Panc1 (cell line): ENCODE data around the gene ZNF784. TPM values are rescaled to one million over a fixed set of nuclear protein-coding genes. Genes with fewer than 3 reads are reported as not detected.
A peak's percentile ranks its signal among the peaks of the same experiment; 100 is the strongest.

Experiments used
- ATAC-seq: fragments of 200-7000 bp; cut with Tn5 transposase; 2 replicates; pipeline ENCODE4 v1.9.1; 2020; ENCODE audit warnings: mild to moderate bottlenecking, moderate library complexity
- BruUV-seq: library from RNA; stranded (reverse); fragments of 400-500 nt; replicated peaks from 2 replicates; lab custom pipeline; 2021; lab: Mats Ljungman, UMichigan
- CTCF ChIA-PET: fragments of 300-600 bp; sonication (Branson Sonifier 250); formaldehyde crosslinking; loops from one replicate; lab custom pipeline; 2022; ENCODE audit warnings: antibody characterized with exemption; lab: Charles Lee
- POLR2A ChIA-PET: fragments of 300-600 bp; sonication (Branson Sonifier 250); formaldehyde crosslinking; loops from one replicate; lab custom pipeline; 2022; ENCODE audit warnings: antibody characterized with exemption; lab: Charles Lee
- DNase-seq: peaks from one replicate; pipeline ENCODE4 v3.0.0-alpha.2; 2010; ENCODE audit warnings: low read depth, low spot score
- H3K27ac ChIP-seq: 2 replicates; pipeline ENCODE4 v1.5.1; 2011; ENCODE audit warnings: mild to moderate bottlenecking, low read length, inconsistent platforms
- H3K27me3 ChIP-seq: fragments of 200-500 bp; sonication (Bioruptor generic); 2 replicates; pipeline ENCODE4 v1.6.0; 2014; ENCODE audit warnings: low read length, inconsistent platforms; ENCODE audit not compliant: control insufficient read depth, insufficient read depth
- H3K36me3 ChIP-seq: fragments of 200-500 bp; sonication (Bioruptor generic); 2 replicates; pipeline ENCODE4 v1.5.1; 2014; ENCODE audit warnings: inconsistent platforms, mild to moderate bottlenecking, low read length, moderate library complexity; ENCODE audit not compliant: control insufficient read depth, insufficient read depth
- H3K4me1 ChIP-seq: 2 replicates; pipeline ENCODE4 v1.5.1; 2011; ENCODE audit warnings: inconsistent platforms, mild to moderate bottlenecking, low read length, moderate library complexity; ENCODE audit not compliant: control insufficient read depth, insufficient read depth
- H3K4me3 ChIP-seq, 2 experiments: 2 replicates each; pipeline ENCODE4 v1.5.1; 2011 to 2012; ENCODE audit warnings: low read depth in 2 of 2, low read length in 2 of 2, mild to moderate bottlenecking in 2 of 2, inconsistent platforms in 1 of 2, moderate library complexity in 1 of 2
- H3K9me3 ChIP-seq: fragments of 200-500 bp; sonication (Bioruptor generic); 2 replicates; pipeline ENCODE4 v1.5.1; 2014; ENCODE audit warnings: low read depth, mild to moderate bottlenecking, inconsistent platforms, low read length, moderate library complexity; ENCODE audit not compliant: control insufficient read depth, insufficient read depth
- POLR2AphosphoS5 ChIP-seq: IDR thresholded peaks from 2 replicates; pipeline ENCODE4 v1.6.1; 2012; ENCODE audit warnings: mild to moderate bottlenecking, low read depth, low read length, moderate library complexity
- SIN3A ChIP-seq: IDR thresholded peaks from 2 replicates; pipeline ENCODE4 v1.6.1; 2012; ENCODE audit warnings: low read depth, mild to moderate bottlenecking, low read length, moderate library complexity, borderline replicate concordance; ENCODE audit not compliant: insufficient read depth
- TCF7L2 ChIP-seq: IDR thresholded peaks from 2 replicates; pipeline ENCODE4 v1.6.1; 2011; ENCODE audit warnings: mild to moderate bottlenecking, low read depth, low read length, inconsistent platforms
- in situ Hi-C: cut with HindIII; loops from 2 replicates; pipeline ENCODE4 v1.10.0; 2016; ENCODE audit warnings: low sequenced_read_pairs, low pct_unique_long_range_greater_than_20kb
- intact Hi-C: fragments of 100-400 bp; cut with micrococcal nuclease; formaldehyde crosslinking; loops from one replicate; pipeline ENCODE4 v1.10.0; 2022; ENCODE audit not compliant: unreplicated experiment
- total RNA-seq: library from RNA; stranded (reverse); gene quantifications from one replicate; pipeline ENCODE4 v1.2.1, GENCODE V29; 2021; ENCODE audit not compliant: unreplicated experiment
- TF ChIP-seq, protein P1 (sequence below), 2 experiments: IDR thresholded peaks; 2 replicates each; pipeline ENCODE4 v1.6.1; 2011 to 2012; ENCODE audit warnings: low read depth in 2 of 2, control low read depth in 1 of 2, low read length in 1 of 2, mild to moderate bottlenecking in 1 of 2, moderate library complexity in 1 of 2; ENCODE audit not compliant: insufficient read depth in 1 of 2
- TF ChIP-seq, protein P2 (sequence below): fragments of 450-650 bp; IDR thresholded peaks from 2 replicates; pipeline ENCODE4 v1.5.1; 2017; ENCODE audit warnings: mild to moderate bottlenecking

The ZNF784 gene
- total RNA-seq, 1 experiment from 2014 or later, result 8.9 TPM

DNA sequence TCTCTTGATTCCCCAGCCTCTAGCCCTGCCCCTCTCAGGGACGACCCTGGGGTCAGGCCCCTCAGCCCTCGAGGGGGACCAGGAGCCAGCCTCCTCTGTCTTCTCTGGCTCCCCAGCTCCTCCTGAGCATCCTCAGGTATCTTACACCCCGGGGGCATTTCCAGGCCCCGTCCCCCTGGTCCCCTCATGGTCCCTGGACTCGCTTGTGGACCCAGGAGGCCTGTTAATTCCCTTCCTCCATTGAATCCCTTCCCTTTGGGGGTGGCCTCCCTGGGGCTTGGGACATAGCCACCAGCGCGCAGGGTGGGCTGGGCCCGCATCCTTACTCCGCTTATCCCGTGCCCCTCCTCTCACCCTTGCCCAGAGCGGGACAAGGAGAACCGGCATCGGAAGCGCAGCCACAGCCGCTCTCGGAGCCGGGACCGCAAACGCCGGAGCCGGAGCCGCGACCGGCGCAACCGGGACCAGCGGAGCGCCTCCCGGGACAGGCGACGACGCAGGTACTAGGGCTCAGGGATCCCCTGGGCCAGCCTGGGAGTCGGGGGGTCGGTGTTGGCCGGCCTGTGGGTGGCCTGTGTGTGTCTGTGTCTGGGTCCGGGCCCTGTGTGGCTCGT is 34.6 kb upstream of the ZNF784 start:
- no peak for ATAC-seq
- H3K27ac ChIP-seq, result peak overlapping the region; percentile 99
- H3K36me3 ChIP-seq, result peaks cover 41% of the 10 kb centered on the region
- H3K4me1 ChIP-seq, result peaks cover 36% of the 10 kb centered on the region
- DNase-seq, result no peak
- H3K27me3 ChIP-seq, result no peaks in the 10 kb centered on the region
- H3K4me3 ChIP-seq, result peak overlapping the region in 1 of 2 experiments; percentile 72; a peak in 2 of 4 replicates
- in situ Hi-C loops (no loop called here), intact Hi-C loops (no loop called here)
- TF ChIP-seq SIN3A (no peak), POLR2AphosphoS5 (no peak), TCF7L2 (no peak)
- TF ChIP-seq, protein P1, sequence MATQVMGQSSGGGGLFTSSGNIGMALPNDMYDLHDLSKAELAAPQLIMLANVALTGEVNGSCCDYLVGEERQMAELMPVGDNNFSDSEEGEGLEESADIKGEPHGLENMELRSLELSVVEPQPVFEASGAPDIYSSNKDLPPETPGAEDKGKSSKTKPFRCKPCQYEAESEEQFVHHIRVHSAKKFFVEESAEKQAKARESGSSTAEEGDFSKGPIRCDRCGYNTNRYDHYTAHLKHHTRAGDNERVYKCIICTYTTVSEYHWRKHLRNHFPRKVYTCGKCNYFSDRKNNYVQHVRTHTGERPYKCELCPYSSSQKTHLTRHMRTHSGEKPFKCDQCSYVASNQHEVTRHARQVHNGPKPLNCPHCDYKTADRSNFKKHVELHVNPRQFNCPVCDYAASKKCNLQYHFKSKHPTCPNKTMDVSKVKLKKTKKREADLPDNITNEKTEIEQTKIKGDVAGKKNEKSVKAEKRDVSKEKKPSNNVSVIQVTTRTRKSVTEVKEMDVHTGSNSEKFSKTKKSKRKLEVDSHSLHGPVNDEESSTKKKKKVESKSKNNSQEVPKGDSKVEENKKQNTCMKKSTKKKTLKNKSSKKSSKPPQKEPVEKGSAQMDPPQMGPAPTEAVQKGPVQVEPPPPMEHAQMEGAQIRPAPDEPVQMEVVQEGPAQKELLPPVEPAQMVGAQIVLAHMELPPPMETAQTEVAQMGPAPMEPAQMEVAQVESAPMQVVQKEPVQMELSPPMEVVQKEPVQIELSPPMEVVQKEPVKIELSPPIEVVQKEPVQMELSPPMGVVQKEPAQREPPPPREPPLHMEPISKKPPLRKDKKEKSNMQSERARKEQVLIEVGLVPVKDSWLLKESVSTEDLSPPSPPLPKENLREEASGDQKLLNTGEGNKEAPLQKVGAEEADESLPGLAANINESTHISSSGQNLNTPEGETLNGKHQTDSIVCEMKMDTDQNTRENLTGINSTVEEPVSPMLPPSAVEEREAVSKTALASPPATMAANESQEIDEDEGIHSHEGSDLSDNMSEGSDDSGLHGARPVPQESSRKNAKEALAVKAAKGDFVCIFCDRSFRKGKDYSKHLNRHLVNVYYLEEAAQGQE (IDR thresholded peaks at IDR 0.05; ENCODE audit: insufficient read depth in 1 of 2, low read depth in 2 of 2, low read length in 1 of 2), result no peak
- TF ChIP-seq, protein P2, sequence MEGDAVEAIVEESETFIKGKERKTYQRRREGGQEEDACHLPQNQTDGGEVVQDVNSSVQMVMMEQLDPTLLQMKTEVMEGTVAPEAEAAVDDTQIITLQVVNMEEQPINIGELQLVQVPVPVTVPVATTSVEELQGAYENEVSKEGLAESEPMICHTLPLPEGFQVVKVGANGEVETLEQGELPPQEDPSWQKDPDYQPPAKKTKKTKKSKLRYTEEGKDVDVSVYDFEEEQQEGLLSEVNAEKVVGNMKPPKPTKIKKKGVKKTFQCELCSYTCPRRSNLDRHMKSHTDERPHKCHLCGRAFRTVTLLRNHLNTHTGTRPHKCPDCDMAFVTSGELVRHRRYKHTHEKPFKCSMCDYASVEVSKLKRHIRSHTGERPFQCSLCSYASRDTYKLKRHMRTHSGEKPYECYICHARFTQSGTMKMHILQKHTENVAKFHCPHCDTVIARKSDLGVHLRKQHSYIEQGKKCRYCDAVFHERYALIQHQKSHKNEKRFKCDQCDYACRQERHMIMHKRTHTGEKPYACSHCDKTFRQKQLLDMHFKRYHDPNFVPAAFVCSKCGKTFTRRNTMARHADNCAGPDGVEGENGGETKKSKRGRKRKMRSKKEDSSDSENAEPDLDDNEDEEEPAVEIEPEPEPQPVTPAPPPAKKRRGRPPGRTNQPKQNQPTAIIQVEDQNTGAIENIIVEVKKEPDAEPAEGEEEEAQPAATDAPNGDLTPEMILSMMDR, result no peak
- no TSS peak for BruUV-seq
- CTCF ChIA-PET, result no interaction called here
- POLR2A ChIA-PET, result no interaction called here
- no peaks in the 10 kb centered on the region for H3K9me3 ChIP-seq

DNA sequence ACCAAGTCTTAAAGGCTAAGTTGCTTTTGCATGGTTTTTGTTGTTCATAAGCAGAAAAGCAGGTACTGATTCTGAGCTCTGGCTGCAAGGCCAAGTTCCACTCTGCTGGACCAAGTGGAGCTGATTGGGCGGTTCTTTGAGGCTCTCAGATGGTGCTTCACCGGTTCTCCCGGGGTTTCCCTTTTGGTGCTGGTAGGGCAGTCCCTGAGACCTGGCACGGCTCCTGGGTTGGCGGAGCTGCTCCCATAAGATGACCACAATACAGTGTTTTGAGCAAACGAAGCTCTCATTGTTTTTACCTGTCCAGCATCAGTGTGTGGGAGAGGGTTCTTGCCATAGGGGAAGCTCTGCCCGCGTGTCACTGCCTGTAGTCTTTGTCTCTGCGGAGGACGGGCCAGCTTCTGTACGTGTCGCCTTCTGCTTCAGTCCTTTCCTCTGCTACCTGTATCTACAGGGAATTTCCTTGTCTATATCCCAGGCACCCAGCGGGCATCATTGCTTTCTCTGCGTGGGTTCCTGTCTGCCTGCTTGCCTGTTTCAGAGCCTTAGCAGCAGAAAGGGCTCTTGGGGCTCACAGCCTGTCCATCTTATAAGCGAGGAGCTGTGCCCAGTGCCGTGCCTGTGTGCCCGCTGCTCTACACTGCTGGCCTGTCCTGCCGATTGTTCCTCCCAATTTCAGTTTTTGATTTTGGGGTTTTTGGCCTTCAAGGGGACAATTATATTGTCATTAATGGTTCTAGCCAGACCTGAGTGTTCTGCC is 32.8 kb upstream of the ZNF784 start:
- H3K36me3 ChIP-seq, result peaks cover 28% of the 10 kb centered on the region
- ChIA-PET CTCF (interaction anchor here (0.6 to 1.1 kb wide), 4 partner anchors 10 to 15 kb away, joined by 4 to 10 read pairs (median 6); no protein-coding TSS in a partner anchor), POLR2A (interaction anchor here (0.7 to 0.8 kb wide), 2 partner anchors 10 to 13 kb away, joined by 3 to 4 read pairs; no protein-coding TSS in a partner anchor)
- ATAC-seq (no peak), DNase-seq (no peak)
- no TSS peak for BruUV-seq
- H3K4me1 ChIP-seq, result peaks cover 36% of the 10 kb centered on the region
- in situ Hi-C loops (no loop called here), intact Hi-C loops (no loop called here)
- peak overlapping the region; percentile 99 for H3K27ac ChIP-seq
- no peaks in the 10 kb centered on the region for H3K27me3 ChIP-seq
- no peaks in the 10 kb centered on the region for H3K9me3 ChIP-seq
- peak overlapping the region; percentile 72 to 85 for H3K4me3 ChIP-seq
- TF ChIP-seq, protein P1 (IDR thresholded peaks at IDR 0.05; ENCODE audit: insufficient read depth in 1 of 2, low read depth in 2 of 2, low read length in 1 of 2), result no peak
- TF ChIP-seq SIN3A (0 out of 2 replicates have a peak, but pooled peaks have one; percentile 26), POLR2AphosphoS5 (peak; percentile 43; the same call in 1 of the 2 replicates), TCF7L2 (no peak)
- TF ChIP-seq, protein P2, result no peak
